ENCODE results near the gene ATP6V1G3. TPM values are rescaled to one million over a fixed set of nuclear protein-coding genes. Genes with fewer than 3 reads are reported as not detected.
"Not testable (repeated sequence)": the region's sequence is repeated elsewhere in the genome, so short reads cannot be mapped to it uniquely, and the experiment has no call there.

Gene ATP6V1G3, protein sequence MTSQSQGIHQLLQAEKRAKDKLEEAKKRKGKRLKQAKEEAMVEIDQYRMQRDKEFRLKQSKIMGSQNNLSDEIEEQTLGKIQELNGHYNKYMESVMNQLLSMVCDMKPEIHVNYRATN
- 0.43 TPM in 1 of 2 replicates, not detected in the other for total RNA-seq

DNA sequence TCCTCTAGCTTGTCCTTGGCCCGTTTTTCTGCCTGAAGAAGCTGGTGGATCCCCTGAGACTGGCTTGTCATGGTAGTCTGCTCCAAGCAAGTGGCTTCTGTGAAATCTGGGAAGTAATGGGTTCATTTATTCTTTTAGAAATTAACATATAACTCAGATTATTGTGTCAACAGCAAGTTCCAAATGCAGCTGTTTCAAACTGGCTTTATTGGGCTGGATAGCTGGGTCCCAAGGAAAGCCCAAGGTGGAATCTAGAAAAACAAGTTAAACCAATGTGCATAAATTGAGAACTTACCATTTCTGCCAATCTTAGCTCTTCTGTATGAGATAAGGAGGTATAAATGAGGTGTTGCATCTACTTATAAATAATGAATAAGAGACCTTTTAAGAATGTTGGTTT is at the start of gene ATP6V1G3:
Gene ATP6V1G3, minus strand, starts transcription at position 101 of the 400 bp plus-strand sequence. Its CDS starts 30 bp downstream, at position 71.
- TF ChIP-seq, protein P1, sequence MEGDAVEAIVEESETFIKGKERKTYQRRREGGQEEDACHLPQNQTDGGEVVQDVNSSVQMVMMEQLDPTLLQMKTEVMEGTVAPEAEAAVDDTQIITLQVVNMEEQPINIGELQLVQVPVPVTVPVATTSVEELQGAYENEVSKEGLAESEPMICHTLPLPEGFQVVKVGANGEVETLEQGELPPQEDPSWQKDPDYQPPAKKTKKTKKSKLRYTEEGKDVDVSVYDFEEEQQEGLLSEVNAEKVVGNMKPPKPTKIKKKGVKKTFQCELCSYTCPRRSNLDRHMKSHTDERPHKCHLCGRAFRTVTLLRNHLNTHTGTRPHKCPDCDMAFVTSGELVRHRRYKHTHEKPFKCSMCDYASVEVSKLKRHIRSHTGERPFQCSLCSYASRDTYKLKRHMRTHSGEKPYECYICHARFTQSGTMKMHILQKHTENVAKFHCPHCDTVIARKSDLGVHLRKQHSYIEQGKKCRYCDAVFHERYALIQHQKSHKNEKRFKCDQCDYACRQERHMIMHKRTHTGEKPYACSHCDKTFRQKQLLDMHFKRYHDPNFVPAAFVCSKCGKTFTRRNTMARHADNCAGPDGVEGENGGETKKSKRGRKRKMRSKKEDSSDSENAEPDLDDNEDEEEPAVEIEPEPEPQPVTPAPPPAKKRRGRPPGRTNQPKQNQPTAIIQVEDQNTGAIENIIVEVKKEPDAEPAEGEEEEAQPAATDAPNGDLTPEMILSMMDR (IDR thresholded peaks at IDR 0.05; ENCODE audit: insufficient read depth, low read depth, low read length), result no peak
- no peak for DNase-seq (ENCODE audit: low read depth)
- no peak within 1 kb of the TSS for H3K4me3 ChIP-seq (ENCODE audit: low read depth, low read length)

DNA sequence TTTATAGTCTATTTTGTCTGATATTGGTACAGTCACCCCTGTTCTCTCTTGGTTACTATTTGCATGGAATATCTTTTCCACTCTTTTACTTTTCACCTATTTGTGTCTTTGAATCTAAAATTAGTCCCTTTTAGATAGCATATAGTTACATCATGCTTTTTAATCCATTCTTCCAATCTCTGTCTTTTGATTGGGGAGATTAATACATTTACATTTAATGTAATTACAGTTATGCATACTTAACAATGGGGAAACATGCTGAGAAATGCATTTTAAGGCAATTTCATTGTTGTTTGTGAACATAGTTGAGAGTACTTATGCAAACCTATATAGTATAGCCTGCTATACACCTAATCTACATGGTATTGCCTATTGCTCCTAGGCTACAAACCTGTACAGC is 48.4 kb upstream of the ATP6V1G3 start:
- TF ChIP-seq, protein P1 (IDR thresholded peaks at IDR 0.05; ENCODE audit: insufficient read depth, low read depth, low read length), result no peak
- no peak overlapping the region for H3K4me3 ChIP-seq (ENCODE audit: low read depth, low read length)
- no peak for DNase-seq (ENCODE audit: low read depth)

DNA sequence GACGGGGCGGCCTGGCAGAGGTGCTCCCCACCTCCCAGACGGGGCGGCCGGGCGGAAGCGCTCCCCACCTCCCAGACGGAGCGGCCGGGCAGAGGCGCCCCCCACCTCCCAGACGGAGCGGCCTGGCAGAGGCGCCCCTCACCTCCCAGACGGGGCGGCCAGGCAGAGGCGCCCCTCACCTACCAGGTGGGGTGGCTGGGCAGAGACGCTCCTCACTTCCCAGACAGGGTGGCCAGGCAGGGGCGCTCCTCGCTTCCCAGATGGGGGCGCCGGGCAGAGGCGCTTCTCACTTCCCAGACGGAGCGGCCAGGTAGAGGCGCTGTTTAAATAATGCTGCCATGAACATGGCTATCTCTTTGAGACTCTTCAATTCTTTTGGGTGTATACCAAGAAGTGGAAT is 43.7 kb upstream of the ATP6V1G3 start:
- no peak overlapping the region for H3K4me3 ChIP-seq (ENCODE audit: low read depth, low read length)
- TF ChIP-seq, protein P1 (IDR thresholded peaks at IDR 0.05; ENCODE audit: insufficient read depth, low read depth, low read length), result no peak
- DNase-seq (ENCODE audit: low read depth), result no peak

DNA sequence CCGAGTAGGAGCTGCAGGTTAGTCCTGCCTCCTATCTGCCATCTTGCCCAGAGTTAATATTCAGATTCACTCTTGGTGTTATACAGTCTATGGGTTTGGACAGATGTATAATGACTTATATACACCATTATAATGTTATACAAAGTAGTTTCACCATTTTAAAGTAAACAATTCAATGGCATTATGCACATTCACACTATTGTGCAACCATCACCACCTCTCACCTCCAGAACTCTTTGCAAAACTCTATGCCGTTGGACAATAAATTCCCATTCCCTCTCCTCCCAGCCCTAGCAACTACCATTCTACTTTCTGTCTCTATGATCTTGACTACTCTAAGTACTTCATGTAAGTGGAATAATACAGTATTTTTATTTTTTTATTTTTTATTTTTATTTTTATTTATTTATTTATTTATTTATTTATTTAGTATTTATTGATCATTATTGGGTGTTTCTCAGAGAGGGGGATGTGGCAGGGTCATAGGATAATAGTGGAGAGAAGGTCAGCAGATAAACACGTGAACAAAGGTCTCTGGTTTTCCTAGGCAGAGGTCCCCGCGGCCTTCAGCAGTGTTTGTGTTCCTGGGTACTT is 42.8 kb upstream of the ATP6V1G3 start:
- not testable (repeated sequence) for H3K4me3 ChIP-seq (ENCODE audit: low read depth, low read length); DNase-seq (ENCODE audit: low read depth)

DNA sequence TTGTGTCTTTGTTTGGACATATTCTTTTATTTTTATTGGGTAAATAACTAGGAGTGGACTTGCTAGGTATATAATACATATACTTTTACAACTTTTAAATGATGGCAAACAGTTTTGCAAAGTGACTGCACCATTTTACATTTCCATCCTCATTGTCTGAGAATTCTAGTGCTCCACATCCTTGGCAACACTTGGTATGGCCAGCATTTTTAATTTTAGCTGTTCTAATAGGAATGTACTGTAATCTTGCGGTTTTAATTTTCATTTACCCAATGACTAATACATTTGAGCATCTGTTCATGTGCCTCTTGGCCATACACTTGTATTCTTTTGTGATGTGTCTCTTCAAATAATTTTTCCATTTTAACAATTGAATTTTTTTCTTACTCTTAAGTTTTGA is 37.0 kb upstream of the ATP6V1G3 start:
- no peak overlapping the region for H3K4me3 ChIP-seq (ENCODE audit: low read depth, low read length)
- DNase-seq (ENCODE audit: low read depth), result peak; percentile 21
- TF ChIP-seq, protein P1 (IDR thresholded peaks at IDR 0.05; ENCODE audit: insufficient read depth, low read depth, low read length), result no peak

DNA sequence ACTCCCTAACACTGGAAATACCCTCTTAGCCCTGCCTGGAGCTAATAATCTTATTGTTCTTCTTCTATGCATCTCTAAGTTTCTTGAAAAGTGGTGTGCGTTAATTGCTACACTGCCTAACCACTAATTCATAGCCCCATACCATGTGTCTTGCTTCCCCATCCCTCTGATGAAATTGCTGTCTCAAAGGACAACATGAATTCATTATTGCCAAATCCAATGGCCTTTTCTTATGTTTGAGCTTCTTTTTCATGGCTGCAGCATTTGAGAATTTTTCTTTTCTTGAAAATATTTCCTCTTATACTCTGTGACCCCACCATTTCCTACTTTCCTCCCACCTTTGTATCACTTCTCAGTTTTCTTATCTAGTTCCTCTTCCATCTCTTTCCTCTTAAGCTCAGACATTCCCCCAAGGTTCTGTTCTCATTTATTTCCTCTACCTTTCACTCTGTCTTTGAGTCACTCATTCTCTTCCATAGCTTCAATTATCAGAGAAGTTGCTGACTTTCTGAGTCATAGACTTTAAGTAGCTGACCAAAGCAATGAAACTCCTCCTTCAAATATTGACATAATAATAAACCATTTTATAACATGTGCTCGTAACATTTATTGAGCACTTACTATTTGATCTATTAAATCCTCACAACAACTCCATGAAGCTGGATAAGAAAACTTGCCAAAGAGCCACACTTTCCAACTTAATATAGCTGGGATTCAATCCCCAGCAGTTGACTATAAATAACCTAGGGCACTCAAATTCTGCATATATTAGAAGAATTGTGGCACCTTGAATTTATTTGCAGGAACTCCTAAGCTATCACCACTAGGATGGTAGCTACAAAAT is 35.5 kb upstream of the ATP6V1G3 start:
- DNase-seq (ENCODE audit: low read depth), result no peak
- H3K4me3 ChIP-seq (ENCODE audit: low read depth, low read length), result no peak overlapping the region
- TF ChIP-seq, protein P1 (IDR thresholded peaks at IDR 0.05; ENCODE audit: insufficient read depth, low read depth, low read length), result no peak

DNA sequence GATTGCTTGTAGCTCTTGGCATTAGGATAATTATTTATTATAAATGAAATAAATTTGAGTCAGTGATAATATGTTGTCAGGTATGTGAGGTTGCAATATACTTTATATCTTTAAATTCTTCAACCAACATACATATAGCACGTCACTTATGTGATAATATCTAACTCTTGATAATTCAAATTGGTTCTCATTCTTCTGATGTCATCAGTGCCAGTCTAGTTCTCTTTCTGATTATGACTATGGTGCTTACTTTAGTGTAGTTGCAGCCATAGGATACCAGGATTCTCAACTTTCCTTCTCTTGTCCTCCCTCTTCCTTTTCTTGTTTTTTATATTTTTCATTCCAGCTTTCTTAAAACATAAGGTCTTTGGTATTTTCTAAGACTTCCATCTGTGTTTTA is 34.8 kb upstream of the ATP6V1G3 start:
- DNase-seq (ENCODE audit: low read depth), result no peak
- TF ChIP-seq, protein P1 (IDR thresholded peaks at IDR 0.05; ENCODE audit: insufficient read depth, low read depth, low read length), result no peak

More for the DNA sequence above, 34.8 kb upstream of the ATP6V1G3 start:
- H3K4me3 ChIP-seq (ENCODE audit: low read depth, low read length), result no peak overlapping the region

Measured in fibroblast of villous mesenchyme (primary cell).